Measurements from ENCODE around the gene KLF4. TPM values are rescaled to one million over a fixed set of nuclear protein-coding genes. Genes with fewer than 3 reads are reported as not detected.

The KLF4 gene
- total RNA-seq, 1 experiment from 2014 or later, result 4.9 TPM

GRCh38 chr9:107446491-107446890 lies 43.1 kb downstream of the KLF4 start:
- Mint-ChIP-seq H3K4me3 (ENCODE audit: unreplicated experiment) (no peak overlapping the region), H3K27me3 (ENCODE audit: insufficient read depth, unreplicated experiment) (no peaks in the 10 kb centered on the region), H3K4me1 (ENCODE audit: low read depth, unreplicated experiment) (no peaks in the 10 kb centered on the region), H3K9me3 (ENCODE audit: unreplicated experiment) (no peaks in the 10 kb centered on the region), H3K27ac (ENCODE audit: unreplicated experiment) (no peak overlapping the region), H3K36me3 (ENCODE audit: insufficient read depth, unreplicated experiment) (no peaks in the 10 kb centered on the region)
- ChIA-PET POLR2A (no interaction called here), CTCF (no interaction called here)
- Histone ChIP-seq H3K27me3 (replicated peaks; ENCODE audit: control insufficient read depth, insufficient read depth, low read length) (no peaks in the 10 kb centered on the region), H3K4me1 (no peaks in the 10 kb centered on the region), H3K36me3 (ENCODE audit: control insufficient read depth, insufficient read depth, low read length) (no peaks in the 10 kb centered on the region), H3K9me3 (no peaks in the 10 kb centered on the region), H3K4me3 (ENCODE audit: low read depth, low read length) (no peak overlapping the region)
- no peak for DNase-seq
- BruUV-seq (replicated peaks), result no TSS peak
- intact Hi-C loops (cut with micrococcal nuclease; ENCODE audit: unreplicated experiment), result no loop called here
- TF ChIP-seq, protein P1, sequence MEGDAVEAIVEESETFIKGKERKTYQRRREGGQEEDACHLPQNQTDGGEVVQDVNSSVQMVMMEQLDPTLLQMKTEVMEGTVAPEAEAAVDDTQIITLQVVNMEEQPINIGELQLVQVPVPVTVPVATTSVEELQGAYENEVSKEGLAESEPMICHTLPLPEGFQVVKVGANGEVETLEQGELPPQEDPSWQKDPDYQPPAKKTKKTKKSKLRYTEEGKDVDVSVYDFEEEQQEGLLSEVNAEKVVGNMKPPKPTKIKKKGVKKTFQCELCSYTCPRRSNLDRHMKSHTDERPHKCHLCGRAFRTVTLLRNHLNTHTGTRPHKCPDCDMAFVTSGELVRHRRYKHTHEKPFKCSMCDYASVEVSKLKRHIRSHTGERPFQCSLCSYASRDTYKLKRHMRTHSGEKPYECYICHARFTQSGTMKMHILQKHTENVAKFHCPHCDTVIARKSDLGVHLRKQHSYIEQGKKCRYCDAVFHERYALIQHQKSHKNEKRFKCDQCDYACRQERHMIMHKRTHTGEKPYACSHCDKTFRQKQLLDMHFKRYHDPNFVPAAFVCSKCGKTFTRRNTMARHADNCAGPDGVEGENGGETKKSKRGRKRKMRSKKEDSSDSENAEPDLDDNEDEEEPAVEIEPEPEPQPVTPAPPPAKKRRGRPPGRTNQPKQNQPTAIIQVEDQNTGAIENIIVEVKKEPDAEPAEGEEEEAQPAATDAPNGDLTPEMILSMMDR (IDR thresholded peaks at IDR 0.05; ENCODE audit: insufficient read depth in 1 of 2, low read depth in 1 of 2, low read length in 1 of 2, severe bottlenecking in 1 of 2, unreplicated experiment in 1 of 2), result no peak

DNA sequence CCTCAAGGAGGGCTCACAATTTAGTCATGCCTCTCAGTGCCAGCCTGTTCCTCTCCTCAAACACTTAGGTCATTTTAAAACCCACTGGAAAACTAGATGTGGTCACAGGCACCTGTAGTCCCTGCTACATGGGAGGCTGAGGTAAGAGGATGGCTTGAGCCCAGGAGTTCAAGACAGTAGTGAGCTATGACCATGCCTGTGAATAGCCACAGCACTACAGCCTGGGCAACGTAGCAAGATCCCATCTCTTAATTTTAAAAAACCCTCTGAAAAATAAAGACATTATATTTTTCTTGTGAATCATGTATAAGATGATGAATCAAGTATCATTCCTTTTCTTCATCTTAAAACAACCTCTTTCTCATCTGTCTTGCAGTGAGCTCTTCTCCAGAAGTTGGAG lies 45.8 kb downstream of the KLF4 start:
- no peaks in the 10 kb centered on the region for H3K36me3 Mint-ChIP-seq (ENCODE audit: insufficient read depth, unreplicated experiment)
- H3K4me1 Mint-ChIP-seq (ENCODE audit: low read depth, unreplicated experiment), result peaks cover 7% of the 10 kb centered on the region
- Histone ChIP-seq H3K4me3 (ENCODE audit: low read depth, low read length) (no peak overlapping the region), H3K27me3 (replicated peaks; ENCODE audit: control insufficient read depth, insufficient read depth, low read length) (no peaks in the 10 kb centered on the region), H3K4me1 (peaks cover 6% of the 10 kb centered on the region; the same call in 1 of the 2 replicates), H3K36me3 (ENCODE audit: control insufficient read depth, insufficient read depth, low read length) (no peaks in the 10 kb centered on the region), H3K9me3 (no peaks in the 10 kb centered on the region)
- H3K9me3 Mint-ChIP-seq (ENCODE audit: unreplicated experiment), result no peaks in the 10 kb centered on the region
- ChIA-PET CTCF (no interaction called here), POLR2A (no interaction called here)
- TF ChIP-seq, protein P1 (IDR thresholded peaks at IDR 0.05; ENCODE audit: insufficient read depth in 1 of 2, low read depth in 1 of 2, low read length in 1 of 2, severe bottlenecking in 1 of 2, unreplicated experiment in 1 of 2), result no peak
- H3K27me3 Mint-ChIP-seq (ENCODE audit: insufficient read depth, unreplicated experiment), result no peaks in the 10 kb centered on the region
- intact Hi-C loops (cut with micrococcal nuclease; ENCODE audit: unreplicated experiment), result no loop called here
- DNase-seq, result no peak
- H3K4me3 Mint-ChIP-seq (ENCODE audit: unreplicated experiment), result no peak overlapping the region
- no TSS peak for BruUV-seq (replicated peaks)
- no peak overlapping the region for H3K27ac Mint-ChIP-seq (ENCODE audit: unreplicated experiment)

- no TSS peak for BruUV-seq (replicated peaks)
- ChIA-PET CTCF (interaction anchor here (0.7 kb wide), 2 partner anchors 14 to 30 kb away, joined by 3 to 6 read pairs; no protein-coding TSS in a partner anchor), POLR2A (no interaction called here)
- Mint-ChIP-seq H3K27me3 (ENCODE audit: insufficient read depth, unreplicated experiment) (no peaks in the 10 kb centered on the region), H3K27ac (ENCODE audit: unreplicated experiment) (peak overlapping the region; percentile 8), H3K4me1 (ENCODE audit: low read depth, unreplicated experiment) (peaks cover 7% of the 10 kb centered on the region), H3K36me3 (ENCODE audit: insufficient read depth, unreplicated experiment) (no peaks in the 10 kb centered on the region), H3K4me3 (ENCODE audit: unreplicated experiment) (no peak overlapping the region), H3K9me3 (ENCODE audit: unreplicated experiment) (no peaks in the 10 kb centered on the region)
- TF ChIP-seq, protein P1 (IDR thresholded peaks at IDR 0.05; ENCODE audit: insufficient read depth in 1 of 2, low read depth in 1 of 2, low read length in 1 of 2, severe bottlenecking in 1 of 2, unreplicated experiment in 1 of 2), result no peak
- no peak overlapping the region for H3K4me3 ChIP-seq (ENCODE audit: low read depth, low read length)
- no peaks in the 10 kb centered on the region for H3K9me3 ChIP-seq
- intact Hi-C loops (cut with micrococcal nuclease; ENCODE audit: unreplicated experiment), result loop anchor here (1.0 kb wide), 1 partner anchor 20 kb away; no protein-coding TSS in a partner anchor
- H3K4me1 ChIP-seq, result peaks cover 6% of the 10 kb centered on the region; the same call in 1 of the 2 replicates
- DNase-seq, result peak in 1 of 2 experiments; percentile 53
- no peaks in the 10 kb centered on the region for H3K27me3 ChIP-seq (replicated peaks; ENCODE audit: control insufficient read depth, insufficient read depth, low read length)
- H3K36me3 ChIP-seq (ENCODE audit: control insufficient read depth, insufficient read depth, low read length), result no peaks in the 10 kb centered on the region
Observed at GRCh38 chr9:107439991-107440456, 49.5 kb downstream of the KLF4 start.

Measured in Caco-2 (cell line).